CD14-positive monocyte (primary cell): Measurements from ENCODE around the gene ZNF384. TPM values are rescaled to one million over a fixed set of nuclear protein-coding genes. Genes with fewer than 3 reads are reported as not detected.

ENCODE experiments used
- DNase-seq, 3 donors: peaks; one replicate each; pipeline ENCODE4 v3.0.0-alpha.2; 2011 to 2022
- H2AFZ ChIP-seq: 2 replicates; pipeline ENCODE4 v1.6.0; 2012; ENCODE audit warnings: mild to moderate bottlenecking, low read depth, low read length, inconsistent platforms; ENCODE audit not compliant: insufficient read depth, poor library complexity, severe bottlenecking
- H3K27ac ChIP-seq, 2 donors: 1 replicate in 1 of 2; 2 replicates in 1 of 2; pipeline ENCODE4 v1.5.1; 2012 to 2013; ENCODE audit warnings: low read length in 2 of 2, control low read depth in 1 of 2, inconsistent platforms in 1 of 2, low read depth in 1 of 2, mild to moderate bottlenecking in 1 of 2
- H3K27me3 ChIP-seq, 2 donors: one replicate each; pipeline versions ENCODE4 v1.6.0 to v1.6.1; 2011 to 2013; ENCODE audit warnings: low read length in 2 of 2; ENCODE audit not compliant: control insufficient read depth in 2 of 2, insufficient read depth in 2 of 2
- H3K36me3 ChIP-seq, 2 donors: replicated peaks in 1 of 2; 1 replicate in 1 of 2; 2 replicates in 1 of 2; pipeline versions ENCODE4 v1.5.1 to v1.6.1; 2012 to 2013; ENCODE audit warnings: low read length in 2 of 2, control low read depth in 1 of 2, inconsistent platforms in 1 of 2, mild to moderate bottlenecking in 1 of 2; ENCODE audit not compliant: insufficient read depth in 2 of 2, control insufficient read depth in 1 of 2
- H3K4me1 ChIP-seq, 2 donors: 1 replicate in 1 of 2; 2 replicates in 1 of 2; pipeline versions ENCODE4 v1.5.1 to v1.6.1; 2012 to 2013; ENCODE audit warnings: low read length in 2 of 2, control low read depth in 1 of 2, inconsistent platforms in 1 of 2, mild to moderate bottlenecking in 1 of 2, moderate library complexity in 1 of 2; ENCODE audit not compliant: insufficient read depth in 2 of 2, control insufficient read depth in 1 of 2
- H3K4me2 ChIP-seq: replicated peaks from 2 replicates; pipeline ENCODE3; 2012; ENCODE audit warnings: low read length, moderate library complexity, mild to moderate bottlenecking; ENCODE audit not compliant: poor library complexity, severe bottlenecking; ENCODE audit errors: extremely low read depth
- H3K4me3 ChIP-seq, 3 experiments: fragments of 200-600 bp in 1 of 3; sonication (generic) in 1 of 3; replicated peaks in 1 of 3; 1 replicate in 2 of 3; 2 replicates in 1 of 3; pipeline ENCODE4 v1.5.1; 2011 to 2013; ENCODE audit warnings: low read length in 3 of 3, mild to moderate bottlenecking in 3 of 3, control low read depth in 2 of 3, low read depth in 2 of 3, inconsistent platforms in 1 of 3, moderate library complexity in 1 of 3
- H3K79me2 ChIP-seq: 2 replicates; pipeline ENCODE4 v1.6.0; 2012; ENCODE audit warnings: mild to moderate bottlenecking, control low read depth, inconsistent platforms, low read length, moderate library complexity; ENCODE audit not compliant: insufficient read depth
- H3K9ac ChIP-seq: 2 replicates; pipeline ENCODE4 v1.6.0; 2017; ENCODE audit warnings: low read length, mild to moderate bottlenecking; ENCODE audit not compliant: insufficient read depth, poor library complexity, severe bottlenecking
- H3K9me3 ChIP-seq, 2 donors: replicated peaks in 1 of 2; 1 replicate in 1 of 2; 2 replicates in 1 of 2; pipeline versions ENCODE4 v1.5.1 to v1.6.1; 2012 to 2013; ENCODE audit warnings: low read length in 2 of 2, control low read depth in 1 of 2; ENCODE audit not compliant: control insufficient read depth in 1 of 2, insufficient read depth in 1 of 2
- H4K20me1 ChIP-seq: 2 replicates; pipeline ENCODE4 v1.6.0; 2012; ENCODE audit warnings: mild to moderate bottlenecking, low read length, control low read depth, moderate library complexity; ENCODE audit not compliant: insufficient read depth
- H3K27ac Mint-ChIP-seq, 7 donors: one replicate each; pipeline ENCODE4 v1.8.0; 2020; ENCODE audit warnings: mild to moderate bottlenecking in 7 of 7, mixed read lengths in 7 of 7, moderate library complexity in 6 of 7, inconsistent platforms in 2 of 7
- H3K27me3 Mint-ChIP-seq, 3 donors: one replicate each; pipeline ENCODE4 v1.8.0; 2021 to 2022; ENCODE audit warnings: low read depth in 3 of 3, mild to moderate bottlenecking in 3 of 3, mixed read lengths in 3 of 3, moderate library complexity in 3 of 3, inconsistent platforms in 1 of 3
- H3K36me3 Mint-ChIP-seq, 2 donors: one replicate each; pipeline ENCODE4 v1.8.0; 2020; ENCODE audit warnings: mixed read lengths in 2 of 2, inconsistent platforms in 1 of 2, mild to moderate bottlenecking in 1 of 2
- H3K4me1 Mint-ChIP-seq: one replicate; pipeline ENCODE4 v1.8.0; 2020; ENCODE audit warnings: mild to moderate bottlenecking, mixed read lengths
- H3K4me3 Mint-ChIP-seq, 2 donors: one replicate each; pipeline ENCODE4 v1.8.0; 2020; ENCODE audit warnings: mild to moderate bottlenecking in 2 of 2, mixed read lengths in 2 of 2, moderate library complexity in 1 of 2
- H3K9me3 Mint-ChIP-seq, 7 donors: one replicate each; pipeline ENCODE4 v1.8.0; 2020 to 2022; ENCODE audit warnings: mixed read lengths in 7 of 7, mild to moderate bottlenecking in 6 of 7, moderate library complexity in 6 of 7, inconsistent platforms in 2 of 7
- WGBS: methylation state at CpG from one replicate; pipeline ENCODE4 v1.1.5; 2013; ENCODE audit warnings: missing lambda C conversion rate; ENCODE audit not compliant: insufficient coverage; 5-methylcytosine and 5-hydroxymethylcytosine counted together
- intact Hi-C, 2 donors: fragments of 100-400 bp; cut with micrococcal nuclease; formaldehyde crosslinking; loops; one replicate each; pipeline versions ENCODE4 v1.15.0 to v1.15.1; 2023
- polyA plus RNA-seq, 3 donors: library from polyadenylated mRNA; depleted of rRNA in 1 of 3; unstranded in 2 of 3; stranded (reverse) in 1 of 3; fragments of 300-500 nt in 2 of 3; fragments of >200 nt in 1 of 3; fragmentation: Illumina TruSeq in 2 of 3; gene quantifications; 1 replicate in 2 of 3; 2 replicates in 1 of 3; pipeline ENCODE4 v1.2.3, GENCODE V29; 2012 to 2021
- TF ChIP-seq, protein P1 (sequence below): fragments of 200-600 bp; IDR thresholded peaks from one replicate; pipeline ENCODE4 v1.8.0; 2022; ENCODE audit warnings: antibody characterized with exemption, mild to moderate bottlenecking

ZNF384 gene
- polyA plus RNA-seq, 3 donors: 9.6 to 87.0 (median 10.9) TPM

GRCh38 chr12:6703631-6704030, 14.5 kb upstream of the ZNF384 start:
- no peak overlapping the region for H3K27ac ChIP-seq
- peaks cover 37 to 59% of the 10 kb centered on the region in 2 donors for H3K27me3 ChIP-seq
- no peaks in the 10 kb centered on the region for H4K20me1 ChIP-seq
- H3K4me3 Mint-ChIP-seq: peak overlapping the region in 1 of 2 donors; percentile 86
- no peak overlapping the region for H3K4me2 ChIP-seq
- 4% methylated on average over 9 of the region's 10 CpGs for WGBS
- peaks cover 3 to 11% of the 10 kb centered on the region in 2 donors for H3K36me3 Mint-ChIP-seq
- TF ChIP-seq, protein P1, sequence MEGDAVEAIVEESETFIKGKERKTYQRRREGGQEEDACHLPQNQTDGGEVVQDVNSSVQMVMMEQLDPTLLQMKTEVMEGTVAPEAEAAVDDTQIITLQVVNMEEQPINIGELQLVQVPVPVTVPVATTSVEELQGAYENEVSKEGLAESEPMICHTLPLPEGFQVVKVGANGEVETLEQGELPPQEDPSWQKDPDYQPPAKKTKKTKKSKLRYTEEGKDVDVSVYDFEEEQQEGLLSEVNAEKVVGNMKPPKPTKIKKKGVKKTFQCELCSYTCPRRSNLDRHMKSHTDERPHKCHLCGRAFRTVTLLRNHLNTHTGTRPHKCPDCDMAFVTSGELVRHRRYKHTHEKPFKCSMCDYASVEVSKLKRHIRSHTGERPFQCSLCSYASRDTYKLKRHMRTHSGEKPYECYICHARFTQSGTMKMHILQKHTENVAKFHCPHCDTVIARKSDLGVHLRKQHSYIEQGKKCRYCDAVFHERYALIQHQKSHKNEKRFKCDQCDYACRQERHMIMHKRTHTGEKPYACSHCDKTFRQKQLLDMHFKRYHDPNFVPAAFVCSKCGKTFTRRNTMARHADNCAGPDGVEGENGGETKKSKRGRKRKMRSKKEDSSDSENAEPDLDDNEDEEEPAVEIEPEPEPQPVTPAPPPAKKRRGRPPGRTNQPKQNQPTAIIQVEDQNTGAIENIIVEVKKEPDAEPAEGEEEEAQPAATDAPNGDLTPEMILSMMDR: no peak
- no peak overlapping the region for H3K9ac ChIP-seq
- H3K27ac Mint-ChIP-seq: no peak overlapping the region
- no peak overlapping the region for H3K4me3 ChIP-seq
- H2AFZ ChIP-seq: peak overlapping the region; percentile 46
- intact Hi-C loops: no loop called here
- DNase-seq: no peak
- H3K27me3 Mint-ChIP-seq: peaks cover 70 to 74% (median 70%) of the 10 kb centered on the region in 3 donors
- peaks cover 4 to 12% of the 10 kb centered on the region in 2 donors for H3K4me1 ChIP-seq
- peaks cover 4 to 26% (median 14%) of the 10 kb centered on the region in 7 donors for H3K9me3 Mint-ChIP-seq
- peaks cover 18% of the 10 kb centered on the region for H3K4me1 Mint-ChIP-seq
- H3K36me3 ChIP-seq: no peaks in the 10 kb centered on the region
- peaks cover 8 to 21% of the 10 kb centered on the region in 2 donors for H3K9me3 ChIP-seq
- H3K79me2 ChIP-seq: no peaks in the 10 kb centered on the region

- peak overlapping the region; percentile 65 to 84 for H3K4me3 Mint-ChIP-seq
- WGBS: 35% methylated on average over 11 of the region's 13 CpGs
- intact Hi-C loops: no loop called here
These were observed 12.0 kb upstream of the ZNF384 start for GRCh38 chr12:6701078-6701768.

More at GRCh38 chr12:6701078-6701768, 12.0 kb upstream of the ZNF384 start:
- peaks cover 80 to 92% (median 84%) of the 10 kb centered on the region in 3 donors for H3K27me3 Mint-ChIP-seq
- no peaks in the 10 kb centered on the region for H4K20me1 ChIP-seq
- no peaks in the 10 kb centered on the region for H3K79me2 ChIP-seq
- DNase-seq: peak in 1 of 3 donors; percentile 29
- peak overlapping the region in 1 of 7 donors; percentile 43 for H3K27ac Mint-ChIP-seq
- no peak overlapping the region for H3K9ac ChIP-seq
- H3K4me1 Mint-ChIP-seq: peaks cover 26% of the 10 kb centered on the region
- H2AFZ ChIP-seq: no peak overlapping the region
- peaks cover 7 to 12% of the 10 kb centered on the region in 2 donors for H3K4me1 ChIP-seq
- H3K36me3 ChIP-seq: no peaks in the 10 kb centered on the region
- H3K27me3 ChIP-seq: peaks cover 46 to 73% of the 10 kb centered on the region in 2 donors
- peaks cover 8 to 26% of the 10 kb centered on the region in 2 donors for H3K9me3 ChIP-seq
- no peak overlapping the region for H3K27ac ChIP-seq
- TF ChIP-seq, protein P1: no peak
- H3K4me3 ChIP-seq: no peak overlapping the region
- peaks cover 4 to 23% (median 14%) of the 10 kb centered on the region in 7 donors for H3K9me3 Mint-ChIP-seq
- H3K36me3 Mint-ChIP-seq: peaks cover 3 to 11% of the 10 kb centered on the region in 2 donors
- peak overlapping the region; percentile 37 for H3K4me2 ChIP-seq
